ENCODE data around the gene MBD3L2B.

- TF ChIP-seq CTCF (IDR thresholded peaks at IDR 0.05; ENCODE audit: borderline replicate concordance, extremely low read depth, low read length, poor library complexity, severe bottlenecking), result no peak
- TF ChIP-seq EZH2 (IDR thresholded peaks at IDR 0.05; ENCODE audit: borderline replicate concordance, low read depth, low read length, severe bottlenecking), result no peak
These were observed 21.3 kb downstream of the MBD3L2B start for GRCh38 chr19:6999933-7000332.
